ENCODE results near the gene B4GAT1.
"Not testable (repeated sequence)": the region's sequence is repeated elsewhere in the genome, so short reads cannot be mapped to it uniquely, and the experiment has no call there.

Gene B4GAT1

DNA sequence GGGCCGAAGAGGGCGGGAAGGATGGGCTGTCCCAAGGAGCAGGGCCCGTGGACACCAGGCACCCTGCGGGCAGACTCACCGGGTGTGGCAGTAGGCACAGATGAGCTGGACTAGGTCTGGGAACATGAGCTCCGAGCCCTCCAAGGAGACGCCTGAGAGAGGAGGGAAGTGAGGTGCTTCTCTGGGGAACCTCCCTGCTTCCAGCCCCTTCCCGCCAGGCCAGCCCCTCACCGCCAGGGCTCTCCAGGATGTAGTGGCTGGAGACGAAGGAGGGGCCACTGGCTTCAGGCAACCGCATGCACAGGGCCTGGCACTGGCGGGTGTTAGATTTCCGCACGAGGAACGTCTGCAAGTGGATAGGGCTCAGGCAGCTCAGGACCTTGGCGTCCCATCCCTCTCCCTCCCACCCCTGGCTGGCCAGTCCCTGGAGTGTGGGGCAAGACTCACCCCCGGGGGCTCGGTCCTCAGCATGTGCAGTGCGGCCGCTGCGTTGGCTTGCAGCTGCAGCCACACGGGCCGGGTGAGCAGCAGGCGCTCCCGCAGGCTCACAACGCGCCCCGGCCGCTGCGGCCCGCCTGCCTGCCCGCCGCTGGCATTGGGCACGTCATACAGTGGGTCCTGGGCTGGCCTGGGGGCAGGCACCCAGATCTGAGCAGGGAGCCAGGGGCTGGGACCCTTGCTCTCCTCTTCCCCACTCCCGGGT is 11.7 kb downstream of the B4GAT1 start:
- DNase-seq: no peak

DNA sequence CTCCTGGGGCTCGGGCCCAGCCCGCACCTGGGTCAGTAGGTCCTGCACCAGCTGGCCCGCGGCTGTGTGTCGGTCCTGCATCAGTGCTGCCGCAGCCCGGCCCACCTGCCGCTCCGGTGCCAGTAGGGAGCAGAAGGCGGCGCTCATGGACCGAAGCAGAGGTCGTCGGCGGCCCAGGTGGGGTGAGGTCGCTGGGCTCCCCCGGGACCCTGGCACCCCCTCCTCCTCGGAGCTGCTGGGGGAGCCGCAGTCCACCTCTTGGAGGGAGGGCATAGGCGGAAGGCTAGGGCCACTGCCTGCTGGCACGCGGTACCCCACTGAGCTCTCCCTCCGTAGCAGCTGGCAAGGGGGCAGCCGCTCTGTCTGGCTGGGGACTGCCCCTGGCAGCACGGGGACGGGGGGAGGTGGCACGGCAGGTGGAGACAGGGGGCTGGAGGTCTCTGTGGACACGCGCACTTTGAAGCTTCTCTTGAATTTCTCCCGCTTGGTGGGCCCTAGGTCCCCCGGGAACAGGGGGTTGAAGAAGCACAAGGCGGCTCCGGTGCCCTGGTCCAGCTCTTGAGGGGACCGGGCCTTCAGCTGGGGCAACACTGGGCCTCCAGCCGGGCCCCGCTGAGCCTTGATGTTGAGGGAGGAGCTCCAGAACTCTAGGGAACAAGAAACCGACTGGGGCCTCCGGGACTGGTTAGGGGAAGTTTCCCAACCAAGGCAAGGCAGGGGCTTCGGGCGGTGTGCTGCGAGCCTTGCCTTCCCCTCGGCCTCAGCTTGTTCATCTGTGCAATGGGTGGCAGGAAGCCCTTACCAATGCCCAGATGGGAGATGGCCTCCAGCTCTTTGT is 12.6 kb downstream of the B4GAT1 start:
- DNase-seq: no peak

DNA sequence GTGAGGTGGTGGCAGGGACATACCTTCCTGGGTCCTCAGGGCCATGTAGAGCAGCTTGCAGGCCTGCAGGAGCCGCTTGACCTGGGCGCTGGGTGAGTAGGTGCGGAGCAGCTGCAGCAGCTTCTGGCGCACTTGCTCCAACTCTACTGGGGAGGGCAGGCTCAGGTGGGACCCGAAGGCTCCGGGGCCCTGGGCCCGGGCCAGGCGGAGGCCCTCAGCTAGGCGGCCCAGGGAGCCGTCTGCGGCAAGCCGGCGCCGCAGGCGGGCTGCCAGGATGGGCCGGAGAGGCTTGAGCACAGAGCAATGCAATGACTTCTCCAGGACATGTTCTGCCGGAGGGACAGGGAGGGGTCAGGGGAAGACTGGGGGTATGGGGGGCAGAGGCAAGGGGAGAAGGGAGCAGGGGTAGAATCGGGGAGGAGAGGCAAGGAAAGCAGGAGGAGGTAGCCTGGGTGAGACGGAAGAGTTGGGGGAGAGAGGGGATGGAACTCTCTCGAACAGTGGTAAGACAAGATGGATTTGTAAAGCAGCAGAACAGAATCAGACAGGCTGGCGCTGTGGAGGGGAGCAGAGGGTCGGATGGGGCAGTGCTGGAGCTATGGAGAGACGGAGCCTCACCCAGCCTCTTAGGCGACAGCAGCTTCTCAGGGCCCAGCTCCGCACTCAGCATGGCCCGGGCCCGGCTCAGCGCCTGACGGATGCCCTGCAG is 13.4 kb downstream of the B4GAT1 start:
- no peak for DNase-seq

DNA sequence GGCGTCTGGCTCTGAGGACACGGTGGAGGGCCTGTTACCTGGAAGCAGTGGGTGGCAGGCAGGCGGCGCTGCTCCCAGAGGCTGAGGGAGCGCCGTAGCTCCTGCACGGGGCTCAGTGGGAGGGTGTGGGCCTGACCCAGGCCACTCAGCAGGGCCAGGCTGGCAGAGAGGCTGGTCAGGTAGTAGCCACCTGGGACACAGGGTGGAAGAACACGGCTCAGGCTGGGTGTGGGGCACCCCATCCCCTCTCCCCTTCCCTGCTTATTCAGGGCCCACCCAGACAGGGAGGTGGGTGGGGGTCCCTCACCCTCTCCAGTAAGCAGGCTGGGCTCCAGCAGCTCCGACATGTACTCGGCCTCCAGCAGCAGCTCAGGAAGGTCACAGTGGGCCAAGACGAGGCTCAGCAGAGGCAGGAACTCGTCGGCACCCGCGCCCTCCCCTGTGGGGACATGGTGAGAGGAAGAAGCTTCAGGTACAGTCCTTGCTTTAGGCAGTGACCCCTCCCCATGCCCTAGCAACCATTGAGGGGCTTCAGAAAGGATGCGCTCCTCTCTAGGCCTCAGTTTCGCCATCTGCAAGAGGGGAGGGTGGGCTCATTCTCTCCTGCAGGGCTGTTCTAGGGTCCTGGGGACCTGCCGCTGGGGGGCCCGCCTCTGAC is 14.1 kb downstream of the B4GAT1 start:
- DNase-seq: no peak

DNA sequence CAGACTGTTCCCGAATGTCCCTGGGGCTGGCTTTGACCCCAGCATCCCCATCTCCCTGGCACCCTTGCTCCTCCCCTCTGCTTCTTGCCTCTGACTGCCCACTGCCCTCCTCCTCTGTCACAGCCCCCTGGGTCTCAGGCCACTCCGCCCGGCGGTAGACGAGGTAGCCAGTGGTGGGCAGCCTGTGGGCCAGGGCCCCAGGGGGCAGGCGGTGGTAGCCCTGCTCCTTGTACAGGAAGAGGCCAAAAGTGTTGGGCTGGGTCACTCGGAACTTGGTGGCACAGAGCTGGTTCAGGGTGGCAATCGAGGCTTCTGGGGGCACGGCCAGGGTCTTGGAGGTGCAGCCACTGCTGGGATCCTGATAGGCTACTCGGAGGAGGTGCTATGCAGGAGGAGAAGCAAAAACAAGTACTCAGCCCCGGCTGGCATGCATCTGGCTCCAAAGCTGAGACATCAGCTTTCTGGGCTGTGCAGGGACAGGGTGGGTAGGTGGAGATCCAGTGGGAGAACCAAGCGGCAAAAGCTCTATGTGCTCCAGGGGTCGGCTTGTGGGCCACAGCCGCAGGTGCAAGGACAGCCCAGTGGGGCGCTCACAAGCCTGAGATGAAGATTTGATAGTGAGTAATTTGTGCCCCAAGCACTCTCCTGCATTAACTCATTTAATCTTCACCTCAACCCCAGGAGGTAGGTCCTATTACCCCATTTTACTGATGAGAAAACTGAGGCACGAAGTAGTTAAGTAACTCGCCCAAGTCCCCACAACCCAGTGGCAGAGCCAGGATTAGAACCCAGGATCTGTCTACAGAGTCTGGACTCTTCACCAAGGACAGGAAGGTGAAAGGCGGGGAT is 14.8 kb downstream of the B4GAT1 start:
- no peak for DNase-seq

DNA sequence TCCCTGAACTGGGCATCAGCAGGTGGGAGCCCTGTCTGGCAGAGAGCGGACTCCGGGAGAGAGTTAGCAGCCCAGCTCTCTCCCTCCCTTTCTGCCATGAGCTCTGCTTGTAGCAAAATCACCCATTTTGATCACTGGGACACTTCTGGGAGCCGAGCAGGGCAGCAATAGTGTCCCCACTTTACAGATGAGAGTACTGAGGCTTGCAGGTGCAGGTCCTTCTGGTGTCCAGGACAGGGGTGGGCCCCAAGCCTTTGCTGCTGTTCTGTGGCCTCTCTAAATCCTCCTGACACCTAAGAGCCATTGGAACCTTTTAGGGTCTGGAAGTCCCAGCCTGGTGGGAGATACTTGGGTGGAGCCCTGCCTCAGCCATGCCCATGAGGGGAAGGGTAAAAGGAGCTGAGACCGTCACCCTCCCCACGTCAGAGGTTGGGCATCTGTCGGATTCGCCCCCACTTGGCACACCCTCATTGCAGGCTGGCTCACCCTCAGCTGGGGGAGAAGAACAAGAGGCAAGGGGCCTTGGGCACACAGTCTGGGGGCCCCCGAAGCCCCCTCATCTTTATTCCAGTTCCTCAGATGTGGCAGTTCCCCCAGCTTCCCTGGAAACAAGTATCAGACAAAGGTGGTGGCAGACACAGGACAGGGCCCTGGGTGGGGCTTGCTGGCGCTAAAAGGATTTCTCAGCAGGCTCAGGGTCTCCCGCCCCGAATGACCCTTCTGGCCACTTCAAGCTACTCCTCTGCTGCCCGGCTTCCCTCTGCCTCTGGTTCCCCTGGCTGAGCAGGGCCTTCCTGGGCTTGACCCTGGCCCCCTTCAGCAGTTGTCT is 15.7 kb downstream of the B4GAT1 start:
- no peak for DNase-seq

DNA sequence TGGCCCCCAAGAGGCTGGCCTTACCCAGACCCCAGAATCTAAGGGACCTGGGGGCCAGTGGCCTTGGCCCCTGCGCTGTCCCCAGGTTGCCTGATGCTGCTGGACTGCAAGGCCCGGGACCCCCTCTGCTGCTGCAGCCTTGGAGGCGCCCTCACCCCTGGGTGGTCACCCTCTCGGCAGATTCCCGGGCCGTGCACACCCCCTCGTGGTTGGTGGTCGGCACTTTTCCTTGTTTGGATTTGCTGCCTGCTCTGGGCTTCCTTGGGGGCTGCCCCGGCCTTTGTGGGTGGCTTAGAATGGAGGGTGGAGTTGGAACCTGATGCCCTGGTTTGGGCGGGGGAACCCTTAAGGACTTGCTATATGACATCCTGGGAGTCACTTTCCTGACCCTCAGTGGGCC is 16.5 kb downstream of the B4GAT1 start:
- DNase-seq: no peak

DNA sequence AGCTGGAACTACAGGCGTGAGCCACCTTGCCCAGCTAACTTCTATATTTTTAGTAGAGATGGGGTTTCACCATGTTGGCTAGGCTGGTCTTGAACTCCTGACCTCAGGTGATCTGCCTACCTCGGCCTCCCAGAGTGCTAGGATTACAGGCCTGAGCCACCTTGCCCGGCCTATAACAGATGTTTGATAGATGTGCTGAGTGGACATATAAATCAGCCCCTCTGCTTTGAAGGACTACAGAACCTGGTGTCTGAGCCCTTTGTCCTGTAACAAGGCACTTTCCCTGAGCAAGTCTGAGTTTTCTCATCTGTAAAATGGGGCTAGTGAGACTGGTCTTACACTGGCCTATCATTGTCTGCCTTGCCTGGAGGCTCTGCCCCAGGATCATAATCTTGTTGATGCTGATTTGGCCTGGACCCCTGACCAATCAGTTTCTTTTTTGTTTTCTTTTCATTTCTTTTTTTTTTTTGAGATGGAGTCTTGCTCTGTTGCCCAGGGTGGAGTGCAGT is 18.2 kb downstream of the B4GAT1 start:
- DNase-seq: no peak

DNA sequence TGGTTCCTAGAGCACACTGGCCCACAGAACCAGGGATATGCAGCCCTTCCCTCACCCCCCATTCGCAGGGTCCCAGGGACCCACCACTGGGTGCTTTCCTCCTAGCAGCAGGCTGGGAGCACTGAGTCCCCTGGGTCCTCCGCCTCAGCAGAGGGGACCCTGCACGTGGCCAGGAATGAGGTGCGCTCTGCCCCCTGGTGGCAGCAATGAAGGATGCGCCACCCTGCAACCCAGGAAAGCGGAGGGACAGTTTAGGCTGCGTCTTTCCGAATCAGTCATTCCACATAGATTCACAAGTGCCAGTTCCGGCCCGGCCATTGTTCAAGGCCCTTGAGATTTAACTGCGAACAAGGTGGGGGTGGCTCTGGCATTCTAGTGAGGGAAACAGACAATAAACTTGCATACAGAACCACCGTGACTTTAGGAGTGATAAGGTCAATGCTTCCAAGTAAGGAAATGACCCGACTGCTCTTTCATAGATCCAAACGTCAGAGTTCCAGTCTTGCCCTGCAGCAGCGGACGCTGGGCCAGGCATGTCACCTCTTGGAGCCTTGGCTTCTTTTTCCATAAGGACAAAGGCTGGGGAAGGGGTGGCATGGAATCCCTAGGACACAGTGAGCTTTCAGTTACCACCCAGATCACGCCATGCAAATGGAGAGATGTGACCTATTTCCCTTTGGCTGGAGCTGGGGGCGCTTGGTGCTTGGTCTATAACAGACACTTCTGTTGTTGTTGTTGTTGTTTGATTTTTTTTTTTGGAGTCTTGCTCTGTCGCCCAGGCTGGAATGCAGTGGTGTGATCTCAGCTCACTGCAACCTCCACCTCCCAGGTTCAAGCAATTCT is 18.9 kb downstream of the B4GAT1 start:
- peak; percentile 66 for DNase-seq

DNA sequence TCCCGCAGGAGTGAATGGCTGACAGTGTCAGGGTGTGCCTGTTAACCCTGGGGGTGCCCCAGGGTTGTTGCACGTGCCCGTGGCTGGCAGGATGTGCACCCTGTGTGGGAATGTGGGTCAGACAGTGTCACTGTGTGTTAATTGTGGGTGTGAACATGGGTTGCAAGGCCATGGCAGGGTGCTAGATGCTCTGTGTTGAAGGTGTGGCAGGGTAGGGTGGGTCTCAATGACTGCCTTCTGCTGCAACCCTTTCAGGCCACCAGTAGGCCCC is 19.5 kb downstream of the B4GAT1 start:
- DNase-seq: peak; percentile 68

DNA sequence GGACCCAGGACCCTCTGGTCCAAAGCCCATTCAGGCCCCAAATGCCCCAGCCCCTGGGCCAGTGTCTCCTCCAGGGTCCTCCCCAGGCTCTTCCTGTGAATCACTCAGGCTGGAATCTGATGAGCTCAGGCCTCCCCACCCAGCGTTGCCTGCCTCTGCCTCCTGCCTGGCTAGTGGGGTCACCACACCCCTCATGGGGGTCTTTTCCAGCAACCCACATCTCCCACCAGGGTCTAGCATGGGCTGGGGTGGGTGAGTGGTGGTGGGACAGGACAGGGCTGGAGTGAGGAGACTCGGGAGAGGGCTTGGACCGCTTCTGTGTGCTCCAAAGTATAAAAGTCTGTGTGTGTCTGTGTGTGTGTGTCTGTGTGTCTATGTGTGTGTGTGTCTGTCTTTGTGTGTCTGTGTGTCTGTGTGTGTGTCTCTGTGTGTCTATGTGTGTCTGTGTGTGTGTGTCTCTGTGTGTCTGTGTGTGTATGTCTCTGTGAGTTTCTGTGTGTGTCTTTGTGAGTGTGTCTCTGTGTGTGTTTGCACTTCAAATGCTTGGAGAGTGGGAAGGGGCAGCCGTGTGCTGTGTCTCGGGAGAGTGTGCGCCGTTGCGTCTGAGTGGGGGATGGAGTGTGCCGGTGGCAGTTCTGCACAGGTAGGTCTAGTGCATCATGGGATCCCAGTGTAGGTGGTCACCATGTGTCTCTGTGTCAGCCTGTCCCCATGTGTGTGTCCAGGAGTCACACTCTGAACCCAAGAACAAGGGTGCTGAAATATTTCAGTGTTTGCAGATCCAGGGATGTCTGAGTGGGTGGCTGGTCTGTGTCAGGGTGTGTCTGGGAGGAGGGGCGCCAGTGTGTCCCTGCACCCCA is 20.0 kb downstream of the B4GAT1 start:
- no peak for DNase-seq

DNA sequence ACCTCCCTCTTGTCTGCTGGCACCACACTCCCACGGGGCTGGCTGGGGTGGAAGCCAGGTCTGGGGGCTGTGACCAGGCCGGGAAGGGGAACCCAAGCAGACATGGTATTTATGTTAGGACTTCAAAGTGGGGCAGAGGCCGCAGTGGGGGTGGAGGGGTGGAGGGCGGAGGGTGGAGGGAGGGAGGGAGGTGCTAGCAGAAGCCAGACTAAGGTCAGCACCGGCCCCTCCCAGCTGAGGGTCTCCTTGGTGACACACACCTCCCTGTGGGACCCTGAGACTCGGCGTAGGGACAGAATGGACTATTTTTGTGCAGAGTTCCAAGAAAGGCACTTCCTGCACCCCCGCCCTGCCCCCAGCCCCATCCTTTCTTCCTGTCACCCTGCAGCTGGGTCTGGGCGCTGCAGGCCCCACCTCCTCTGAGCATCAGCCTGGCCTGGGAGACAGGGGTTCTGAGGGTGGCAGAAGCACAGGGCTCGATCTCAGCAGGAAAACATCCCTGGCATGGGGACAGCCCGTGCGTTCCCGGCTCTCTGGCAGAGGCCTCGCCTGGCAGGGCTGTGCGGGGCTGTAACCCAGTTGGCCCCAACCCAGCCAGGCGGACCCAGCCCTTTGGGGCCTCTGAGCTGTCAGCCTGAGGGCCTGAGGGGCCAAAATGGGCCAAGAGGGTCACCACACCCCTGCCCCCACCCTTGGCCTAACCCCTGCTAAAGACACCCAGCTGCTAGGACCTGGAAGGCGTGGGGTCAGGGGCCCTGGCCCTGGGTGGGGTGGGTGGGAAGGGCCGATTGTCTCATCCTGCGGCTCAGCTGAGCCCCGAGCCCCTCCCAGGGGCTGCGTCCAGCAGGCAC is 20.9 kb downstream of the B4GAT1 start:
- peak; percentile 36 for DNase-seq

DNA sequence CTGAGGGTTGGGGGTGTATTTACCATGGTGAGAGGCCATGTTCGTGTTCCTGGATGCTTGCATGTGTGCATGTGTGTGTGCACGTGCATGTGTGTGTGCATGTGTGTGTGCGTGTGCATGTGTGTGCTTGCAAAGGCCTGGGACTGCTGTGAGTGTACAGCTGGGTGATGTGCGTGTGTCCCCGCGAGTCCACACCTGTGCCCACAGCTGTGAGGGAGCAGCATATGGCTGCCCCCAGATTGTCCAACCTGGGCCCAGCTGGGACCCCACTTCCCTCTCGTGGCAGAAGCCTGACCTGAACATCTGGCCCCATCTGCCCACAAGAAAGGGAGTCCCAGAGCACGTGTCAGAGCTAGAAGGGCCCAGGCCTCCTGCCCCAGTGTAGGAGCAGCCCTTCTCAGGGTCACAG is 22.2 kb downstream of the B4GAT1 start:
- no peak for DNase-seq

DNA sequence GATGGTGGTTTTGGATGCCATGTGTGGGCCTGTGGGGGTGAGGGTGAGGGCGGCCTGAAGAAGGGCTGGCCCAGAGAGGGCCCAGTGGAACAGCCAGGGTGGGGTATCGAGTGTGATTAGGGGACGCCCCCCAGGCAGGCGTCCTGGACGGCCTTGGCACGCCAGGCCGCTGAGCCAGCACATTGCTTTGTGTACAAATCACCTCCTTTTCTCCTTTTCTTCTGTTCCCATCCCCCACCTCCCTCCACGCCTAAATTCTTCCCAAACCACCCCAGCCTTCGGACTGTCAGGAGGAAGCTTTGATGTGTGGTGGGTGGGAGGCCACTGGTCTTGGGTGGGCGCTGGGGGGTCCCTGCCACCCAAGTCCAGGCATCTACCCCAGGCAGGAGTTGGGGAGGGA is 22.8 kb downstream of the B4GAT1 start:
- DNase-seq: no peak

DNA sequence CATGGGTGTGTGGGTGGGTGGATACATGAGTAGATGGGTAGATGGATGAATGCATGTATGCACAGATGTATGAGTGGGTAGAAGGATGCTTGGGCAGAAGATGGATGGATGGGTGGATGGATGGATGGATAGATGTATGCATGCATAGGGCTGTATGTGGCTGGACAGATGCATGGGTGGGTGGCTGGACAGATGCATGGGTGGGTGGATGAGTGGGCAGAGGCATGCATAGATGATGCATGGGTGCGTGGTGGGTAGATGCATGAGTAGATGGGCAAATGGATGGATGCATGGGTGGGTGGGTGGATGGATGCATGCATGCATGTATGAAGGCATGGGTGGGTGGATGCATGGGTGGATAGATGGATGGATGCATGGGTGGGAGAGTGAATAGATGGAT is 23.7 kb downstream of the B4GAT1 start:
- no peak for DNase-seq

DNA sequence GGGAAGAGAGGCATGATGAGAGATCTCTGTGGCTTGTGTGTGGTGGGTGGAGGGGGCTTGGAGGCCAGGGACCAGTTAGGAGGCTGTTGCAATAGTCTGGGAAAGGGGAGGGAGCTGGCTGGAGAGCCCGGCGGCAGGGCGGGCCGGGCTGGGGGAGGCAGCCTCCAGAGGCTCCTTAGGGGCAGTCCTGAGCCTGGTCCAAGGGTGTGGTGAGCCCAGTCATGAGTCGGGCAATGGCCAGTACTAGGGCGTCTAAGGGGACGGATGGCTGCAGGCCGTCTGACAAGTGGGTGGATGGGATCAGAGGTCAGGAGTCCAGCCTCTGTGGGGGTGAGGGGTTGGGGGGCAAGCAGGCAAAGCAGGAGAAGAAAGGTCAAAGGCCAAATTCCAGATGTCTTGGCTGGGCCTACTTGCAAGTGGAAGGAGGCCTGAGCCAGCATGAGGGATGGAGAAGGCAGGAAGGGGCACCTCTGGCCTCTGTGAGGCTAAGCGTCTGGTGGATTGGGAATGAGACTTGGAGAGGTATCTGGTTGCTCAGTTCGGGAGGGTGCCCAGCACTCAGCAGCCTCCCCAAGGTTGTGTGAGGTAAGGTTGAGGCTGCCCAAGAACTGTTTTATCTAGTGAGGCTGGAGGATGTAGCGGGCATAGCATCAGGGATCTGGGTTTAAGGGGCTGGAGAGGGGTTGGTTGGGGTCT is 24.5 kb downstream of the B4GAT1 start:
- DNase-seq: no peak

DNA sequence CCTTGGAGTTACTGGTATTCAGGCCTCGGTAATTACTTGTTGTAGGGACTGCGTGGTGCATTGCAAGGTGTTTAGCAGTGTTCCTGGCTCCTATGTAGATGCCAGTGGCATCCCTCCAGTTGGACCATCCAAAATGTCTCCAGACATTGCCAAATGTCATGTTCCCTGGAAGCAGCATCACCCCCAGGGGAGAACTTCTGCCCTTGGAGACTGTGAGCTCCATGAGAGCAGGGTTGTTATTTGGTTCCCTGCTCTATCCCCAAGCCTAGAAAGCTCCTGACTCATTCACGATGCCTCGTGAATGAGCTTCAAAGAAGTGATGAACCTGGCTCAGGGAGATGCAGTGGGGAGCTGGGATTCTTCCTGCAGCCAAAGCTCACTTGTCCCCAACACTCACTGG is 25.8 kb downstream of the B4GAT1 start:
- DNase-seq: no peak

DNA sequence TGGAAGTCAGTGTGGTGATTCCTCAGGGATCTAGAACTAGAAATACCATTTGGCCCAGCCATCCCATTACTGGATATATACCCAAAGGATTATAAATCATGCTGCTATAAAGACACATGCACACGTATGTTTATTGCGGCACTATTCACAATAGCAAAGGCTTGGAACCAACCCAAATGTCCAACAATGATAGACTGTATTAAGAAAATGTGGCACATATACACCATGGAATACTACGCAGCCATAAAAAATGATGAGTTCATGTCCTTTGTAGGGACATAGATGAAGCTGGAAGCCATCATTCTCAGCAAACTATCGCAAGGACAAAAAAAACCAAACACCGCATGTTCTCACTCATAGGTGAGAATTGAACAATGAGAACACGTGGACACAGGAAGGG is 26.7 kb downstream of the B4GAT1 start:
- DNase-seq: not testable (repeated sequence)

Measured in NK-92 treated with Interleukin-12 subunit alpha and Interleukin-12 subunit beta, amount 100 ng/mL, for 24 hours (cell line).